Endothelial cell of umbilical vein (primary cell): ENCODE results near the gene OR6C6. TPM values are rescaled to one million over a fixed set of nuclear protein-coding genes. Genes with fewer than 3 reads are reported as not detected.

Experiments used
- BruUV-seq: library from RNA; stranded (reverse); fragments of 400-500 nt; replicated peaks from 2 replicates; lab custom pipeline; 2021; lab: Mats Ljungman, UMichigan
- CTCF ChIA-PET: fragments of 300-600, 350-600 bp; sonication (Branson Sonifier 250); formaldehyde crosslinking; loops from one replicate; lab custom pipeline; 2021; ENCODE audit warnings: antibody characterized with exemption, inconsistent platforms; lab: Charles Lee
- POLR2A ChIA-PET: fragments of 300-600, 350-600 bp; sonication (Branson Sonifier 250); formaldehyde crosslinking; loops from one replicate; lab custom pipeline; 2021; ENCODE audit warnings: antibody characterized with exemption, inconsistent platforms; lab: Charles Lee
- DNase-seq: peaks from one replicate; pipeline ENCODE4 v3.0.0-alpha.2; 2011; ENCODE audit warnings: low read depth, low spot score
- FAIRE-seq: peaks from 2 replicates; lab custom pipeline; 2011; peaks lifted over from hg19 to GRCh38; lab: Jason Lieb, UNC
- H2AFZ ChIP-seq: 2 replicates; pipeline ENCODE4 v1.6.0; 2012; ENCODE audit warnings: low read depth, low read length, control low read depth, inconsistent platforms
- H3K27ac ChIP-seq: 2 replicates; pipeline ENCODE4 v1.5.1; 2011; ENCODE audit warnings: low read depth, mild to moderate bottlenecking, control low read depth, low read length, moderate library complexity; ENCODE audit not compliant: insufficient read depth
- H3K27me3 ChIP-seq, 2 experiments: 2 replicates each; pipeline versions ENCODE4 v1.6.0 to v1.6.1; 2011; ENCODE audit warnings: low read length in 2 of 2, mixed read lengths in 1 of 2; ENCODE audit not compliant: control insufficient read depth in 2 of 2, insufficient read depth in 2 of 2
- H3K36me3 ChIP-seq, 2 experiments: 2 replicates in 1 of 2; 3 replicates in 1 of 2; pipeline ENCODE4 v1.5.1; 2011; ENCODE audit warnings: low read length in 2 of 2, mild to moderate bottlenecking in 1 of 2, moderate library complexity in 1 of 2; ENCODE audit not compliant: control insufficient read depth in 2 of 2, insufficient read depth in 2 of 2; ENCODE audit errors: extremely low read depth in 1 of 2
- H3K4me1 ChIP-seq: 3 replicates; pipeline ENCODE4 v1.5.1; 2011; ENCODE audit warnings: mild to moderate bottlenecking, low read length; ENCODE audit not compliant: control insufficient read depth, insufficient read depth; ENCODE audit errors: extremely low read depth
- H3K4me2 ChIP-seq: 2 replicates; pipeline ENCODE4 v1.6.1; 2011; ENCODE audit warnings: low read length, control low read depth, mixed read lengths; ENCODE audit not compliant: insufficient read depth
- H3K4me3 ChIP-seq, 3 experiments: fragments of 200-600 bp in 1 of 3; sonication (generic), shearing (Covaris generic) in 1 of 3; replicated peaks in 1 of 3; 2 replicates each; pipeline ENCODE4 v1.5.1; 2011 to 2016; ENCODE audit warnings: control low read depth in 3 of 3, low read length in 3 of 3, mild to moderate bottlenecking in 2 of 3, inconsistent platforms in 1 of 3, low read depth in 1 of 3, moderate library complexity in 1 of 3; ENCODE audit not compliant: insufficient read depth in 1 of 3
- H3K79me2 ChIP-seq: 2 replicates; pipeline ENCODE4 v1.6.0; 2012; ENCODE audit warnings: low read length, inconsistent platforms; ENCODE audit not compliant: control insufficient read depth, insufficient read depth
- H3K9ac ChIP-seq: replicated peaks from 2 replicates; pipeline ENCODE3; 2011; ENCODE audit warnings: low read length, control low read depth; ENCODE audit not compliant: insufficient read depth; ENCODE audit errors: extremely low read depth
- H3K9me1 ChIP-seq: replicated peaks from 3 replicates; pipeline ENCODE4 v1.6.0; 2011; ENCODE audit warnings: mild to moderate bottlenecking, low read length; ENCODE audit not compliant: control insufficient read depth, insufficient read depth; ENCODE audit errors: extremely low read depth
- H3K9me3 ChIP-seq: replicated peaks from 2 replicates; pipeline ENCODE4 v1.5.1; 2012; ENCODE audit warnings: low read length, inconsistent platforms; ENCODE audit not compliant: control insufficient read depth, insufficient read depth
- H4K20me1 ChIP-seq: replicated peaks from 2 replicates; pipeline ENCODE3; 2011; ENCODE audit warnings: mild to moderate bottlenecking, low read length; ENCODE audit not compliant: control insufficient read depth, insufficient read depth; ENCODE audit errors: extremely low read depth
- EZH2 ChIP-seq: IDR thresholded peaks from 2 replicates; pipeline ENCODE4 v1.6.1; 2012; ENCODE audit warnings: borderline replicate concordance, low read depth, mild to moderate bottlenecking, moderate library complexity, low read length, inconsistent platforms; ENCODE audit not compliant: severe bottlenecking
- FOS ChIP-seq: IDR thresholded peaks from 2 replicates; pipeline ENCODE4 v1.6.1; 2011; ENCODE audit warnings: mild to moderate bottlenecking, low read length, moderate library complexity, borderline replicate concordance; ENCODE audit not compliant: insufficient read depth
- GATA2 ChIP-seq: IDR thresholded peaks from 2 replicates; pipeline ENCODE4 v1.7.0; 2011; ENCODE audit warnings: low read depth, mild to moderate bottlenecking, moderate library complexity, mixed read lengths, low read length; ENCODE audit not compliant: insufficient read length, insufficient read depth
- JUN ChIP-seq: IDR thresholded peaks from 2 replicates; pipeline ENCODE4 v1.6.1; 2011; ENCODE audit warnings: borderline replicate concordance, low read depth; ENCODE audit not compliant: insufficient read length, insufficient read depth
- MYC ChIP-seq: IDR thresholded peaks from one replicate; pipeline ENCODE4 v1.6.1; 2011; ENCODE audit warnings: mild to moderate bottlenecking, low read depth, low read length
- POLR2A ChIP-seq: IDR thresholded peaks from 2 replicates; pipeline ENCODE4 v1.6.1; 2012; ENCODE audit warnings: low read depth, mild to moderate bottlenecking, control low read depth, low read length
- POLR2AphosphoS5 ChIP-seq: IDR thresholded peaks from 2 replicates; pipeline ENCODE4 v1.6.1; 2012; ENCODE audit warnings: low read depth, mild to moderate bottlenecking, control low read depth, low read length, moderate library complexity; ENCODE audit not compliant: insufficient read depth
- dilution Hi-C: fragments of 300-500 bp; cut with MboI; formaldehyde crosslinking; loops from one replicate; pipeline ENCODE4 v1.15.0; 2019; ENCODE audit warnings: low sequenced_read_pairs; ENCODE audit not compliant: extremely low pct_ligation_motif_present
- intact Hi-C: fragments of 100-400 bp; cut with micrococcal nuclease; formaldehyde crosslinking; loops from one replicate; pipeline ENCODE4 v1.10.0; 2022
- polyA plus RNA-seq, 4 experiments: library from polyadenylated mRNA; depleted of rRNA in 3 of 4; stranded (reverse) in 3 of 4; unstranded in 1 of 4; fragments of >200 nt; gene quantifications; 2 replicates each; pipeline versions ENCODE4 v1.2.1 to v1.2.3, GENCODE V29; 2011 to 2012; ENCODE audit warnings: missing spikeins in 1 of 4
- total RNA-seq: library from RNA; stranded (reverse); gene quantifications from 2 replicates; pipeline ENCODE4 v1.2.3, GENCODE V29; 2021
- TF ChIP-seq, protein P1 (sequence below), 2 donors: IDR thresholded peaks; 1 replicate in 1 of 2; 2 replicates in 1 of 2; pipeline ENCODE4 v1.5.1; 2011; ENCODE audit warnings: low read length in 2 of 2, mild to moderate bottlenecking in 2 of 2, moderate library complexity in 2 of 2, control low read depth in 1 of 2, inconsistent platforms in 1 of 2, low read depth in 1 of 2; ENCODE audit not compliant: insufficient read depth in 1 of 2; ENCODE audit errors: extremely low read depth in 1 of 2
- TF ChIP-seq, protein P2 (sequence below): IDR thresholded peaks from 2 replicates; pipeline ENCODE4 v1.6.1; 2011; ENCODE audit not compliant: insufficient read depth, insufficient read length

OR6C6 gene
- total and polyA plus RNA-seq, 2 donors (not counting 3 experiments of a cell fraction or from before 2014, with no cell fraction given): not detected

DNA sequence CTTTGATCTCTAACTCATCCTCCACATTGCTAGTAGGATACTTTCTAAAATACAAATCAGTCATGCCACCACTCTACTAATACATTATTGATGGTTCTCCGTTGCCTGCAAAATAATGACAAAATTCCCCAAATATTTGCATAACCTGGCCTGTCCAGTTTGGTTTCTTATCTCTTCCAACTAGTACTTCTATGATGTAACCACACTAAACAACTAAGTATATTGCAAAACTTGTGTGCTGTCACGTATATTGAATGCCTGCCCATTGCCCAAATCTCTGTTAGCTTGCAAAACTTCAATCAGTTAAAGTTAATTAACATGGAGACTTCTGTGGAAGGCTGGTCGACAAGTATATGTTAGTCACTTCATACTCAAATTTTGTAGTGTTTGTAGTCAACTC is 45.4 kb downstream of the OR6C6 start:
- intact Hi-C loops (no loop called here), dilution Hi-C loops (no loop called here)
- ChIA-PET POLR2A (no interaction called here), CTCF (no interaction called here)
- Histone ChIP-seq H3K9me1 (no peaks in the 10 kb centered on the region), H3K79me2 (no peaks in the 10 kb centered on the region), H3K4me1 (no peaks in the 10 kb centered on the region), H3K27me3 (no peaks in the 10 kb centered on the region), H3K36me3 (no peaks in the 10 kb centered on the region), H4K20me1 (no peaks in the 10 kb centered on the region), H3K27ac (no peak overlapping the region), H3K9ac (no peak overlapping the region), H3K4me3 (no peak overlapping the region), H2AFZ (no peak overlapping the region), H3K4me2 (no peak overlapping the region), H3K9me3 (no peaks in the 10 kb centered on the region)
- BruUV-seq: no TSS peak
- TF ChIP-seq EZH2: no peak
- TF ChIP-seq GATA2: no peak
- TF ChIP-seq JUN: no peak
- no peak for TF ChIP-seq POLR2AphosphoS5
- TF ChIP-seq, protein P1, sequence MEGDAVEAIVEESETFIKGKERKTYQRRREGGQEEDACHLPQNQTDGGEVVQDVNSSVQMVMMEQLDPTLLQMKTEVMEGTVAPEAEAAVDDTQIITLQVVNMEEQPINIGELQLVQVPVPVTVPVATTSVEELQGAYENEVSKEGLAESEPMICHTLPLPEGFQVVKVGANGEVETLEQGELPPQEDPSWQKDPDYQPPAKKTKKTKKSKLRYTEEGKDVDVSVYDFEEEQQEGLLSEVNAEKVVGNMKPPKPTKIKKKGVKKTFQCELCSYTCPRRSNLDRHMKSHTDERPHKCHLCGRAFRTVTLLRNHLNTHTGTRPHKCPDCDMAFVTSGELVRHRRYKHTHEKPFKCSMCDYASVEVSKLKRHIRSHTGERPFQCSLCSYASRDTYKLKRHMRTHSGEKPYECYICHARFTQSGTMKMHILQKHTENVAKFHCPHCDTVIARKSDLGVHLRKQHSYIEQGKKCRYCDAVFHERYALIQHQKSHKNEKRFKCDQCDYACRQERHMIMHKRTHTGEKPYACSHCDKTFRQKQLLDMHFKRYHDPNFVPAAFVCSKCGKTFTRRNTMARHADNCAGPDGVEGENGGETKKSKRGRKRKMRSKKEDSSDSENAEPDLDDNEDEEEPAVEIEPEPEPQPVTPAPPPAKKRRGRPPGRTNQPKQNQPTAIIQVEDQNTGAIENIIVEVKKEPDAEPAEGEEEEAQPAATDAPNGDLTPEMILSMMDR (IDR thresholded peaks at IDR 0.05; ENCODE audit: extremely low read depth in 1 of 2, insufficient read depth in 1 of 2, low read depth in 1 of 2, low read length in 2 of 2): no peak
- TF ChIP-seq POLR2A: no peak
- TF ChIP-seq FOS: no peak
- TF ChIP-seq, protein P2, sequence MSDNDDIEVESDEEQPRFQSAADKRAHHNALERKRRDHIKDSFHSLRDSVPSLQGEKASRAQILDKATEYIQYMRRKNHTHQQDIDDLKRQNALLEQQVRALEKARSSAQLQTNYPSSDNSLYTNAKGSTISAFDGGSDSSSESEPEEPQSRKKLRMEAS: no peak
- TF ChIP-seq MYC: no peak
- no peak for FAIRE-seq
- DNase-seq: no peak
